HG03558 (cell line): ENCODE data around the gene GRIK4.
A peak's percentile ranks its signal among the peaks of the same experiment; 100 is the strongest.

ENCODE experiments used
- ATAC-seq: cut with Tn5 transposase; IDR thresholded peaks from one replicate; pipeline ENCODE4 v1.9.1; 2021; ENCODE audit warnings: moderate number of reproducible peaks; ENCODE audit not compliant: unreplicated experiment; ENCODE audit errors: extremely low read depth

Gene GRIK4

GRCh38 chr11:120629407-120630080 is 118.0 kb downstream of the GRIK4 start:
- ATAC-seq: no peak

- ATAC-seq: no peak
These were observed 118.6 kb downstream of the GRIK4 start for GRCh38 chr11:120630122-120630521.

- ATAC-seq: no peak
These were observed 121.0 kb downstream of the GRIK4 start for GRCh38 chr11:120632579-120632978.

- ATAC-seq: no peak
These were observed 122.3 kb downstream of the GRIK4 start for GRCh38 chr11:120633616-120634393.

DNA sequence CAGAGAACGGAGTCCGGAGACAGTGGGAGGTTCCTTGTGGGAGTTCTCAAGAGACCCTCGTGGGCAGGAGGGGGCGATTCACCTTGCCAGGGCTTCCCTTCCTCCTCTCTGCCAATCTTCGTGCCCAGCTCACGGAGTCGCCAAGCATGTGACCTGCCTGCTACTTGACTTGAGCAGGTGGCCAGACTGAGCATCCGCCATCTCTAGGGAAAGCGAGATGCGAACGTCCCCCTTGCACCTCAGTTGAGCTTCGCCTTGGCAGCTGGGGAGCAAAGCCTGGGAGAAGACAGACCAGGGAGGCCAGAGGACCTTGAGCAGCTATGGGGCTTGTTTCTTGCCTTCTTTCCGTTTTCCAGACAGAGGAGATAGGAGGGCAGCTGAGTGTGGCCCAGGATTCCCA is 123.2 kb downstream of the GRIK4 start:
- ATAC-seq: no peak

DNA sequence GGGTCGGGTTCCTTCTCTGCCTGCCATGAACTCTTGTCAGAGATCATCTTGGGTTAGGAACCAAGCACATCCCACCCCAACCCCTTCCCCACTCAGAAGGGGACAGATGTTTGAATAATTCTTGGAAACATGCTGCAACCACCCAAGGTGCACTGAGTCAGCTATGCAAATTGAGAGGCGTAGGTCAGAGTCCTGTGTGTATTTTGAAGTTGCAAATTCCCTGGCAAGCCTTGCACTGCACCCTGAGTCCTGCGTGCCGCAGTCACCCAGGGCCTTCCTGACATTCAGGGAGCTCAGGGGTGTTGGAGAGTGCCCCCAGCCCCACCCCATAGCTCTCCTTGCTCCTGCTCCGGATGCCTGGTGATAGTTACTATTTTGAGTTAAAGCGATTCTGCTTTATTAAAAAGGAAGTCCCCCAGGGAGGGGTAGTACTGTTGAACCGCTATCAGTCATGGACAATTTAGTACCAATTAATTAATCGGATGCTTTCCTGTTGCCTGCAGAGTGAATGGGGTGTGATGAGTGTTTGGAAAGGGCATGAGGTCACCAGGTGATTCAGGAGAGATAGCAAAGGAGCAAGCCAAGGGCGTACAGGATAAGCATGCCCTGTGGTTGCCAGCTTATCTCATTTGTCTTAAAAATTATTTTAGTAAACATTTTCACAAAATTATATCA is 123.7 kb downstream of the GRIK4 start:
- ATAC-seq: no peak

DNA sequence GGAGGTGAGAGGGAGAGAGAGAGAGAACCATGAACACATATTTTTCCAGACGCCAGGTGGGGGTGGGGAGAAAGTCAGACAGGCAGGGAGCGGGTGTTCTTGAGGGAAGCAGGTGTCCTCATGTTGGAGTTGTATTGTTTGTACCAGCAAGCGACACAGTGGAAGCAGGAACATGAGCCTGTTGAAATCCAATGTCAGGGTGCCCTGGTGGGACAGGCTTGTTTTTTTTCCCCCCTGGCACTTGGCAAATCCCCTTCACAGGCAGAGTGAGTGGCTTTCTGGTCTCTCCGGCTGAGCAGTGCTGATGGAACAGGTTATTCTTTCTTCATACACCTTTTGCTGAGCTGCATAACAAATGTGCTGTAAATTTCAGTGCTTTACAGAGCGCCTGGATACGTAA is 125.6 kb downstream of the GRIK4 start:
- no peak for ATAC-seq

DNA sequence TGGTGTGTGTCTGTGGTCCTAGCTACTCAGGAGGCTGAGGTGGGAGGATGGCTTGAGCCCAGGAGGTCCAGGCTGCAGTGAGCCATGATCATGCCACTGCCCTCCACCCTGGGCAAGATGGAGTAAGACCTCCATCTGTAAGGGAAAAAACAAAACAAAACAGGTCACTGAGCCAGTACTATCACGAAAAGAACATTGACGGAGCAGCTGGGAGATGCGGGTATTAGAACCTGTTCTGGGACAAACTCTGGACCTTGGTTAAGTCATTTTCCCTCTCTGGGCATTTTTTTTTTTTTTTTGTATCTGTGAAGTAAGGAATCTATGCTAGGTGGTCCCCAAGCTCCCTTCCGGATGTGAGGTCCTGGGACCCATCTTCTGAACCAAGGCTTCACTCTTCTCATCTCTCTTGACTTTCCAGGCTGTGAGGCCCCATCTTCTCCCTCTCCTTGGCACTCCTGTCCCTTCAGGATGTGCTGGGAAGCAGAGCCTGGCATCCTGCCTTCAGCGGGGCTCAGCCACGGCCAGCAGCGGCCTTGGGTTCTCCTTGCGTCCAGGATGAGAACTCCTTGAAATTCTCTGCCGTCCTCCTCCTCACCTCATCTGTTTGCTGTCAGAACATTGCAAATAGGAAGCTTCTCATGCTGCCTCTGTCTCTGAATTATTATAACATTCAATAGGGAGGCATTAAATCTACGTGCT is 130.8 kb downstream of the GRIK4 start:
- ATAC-seq: no peak

DNA sequence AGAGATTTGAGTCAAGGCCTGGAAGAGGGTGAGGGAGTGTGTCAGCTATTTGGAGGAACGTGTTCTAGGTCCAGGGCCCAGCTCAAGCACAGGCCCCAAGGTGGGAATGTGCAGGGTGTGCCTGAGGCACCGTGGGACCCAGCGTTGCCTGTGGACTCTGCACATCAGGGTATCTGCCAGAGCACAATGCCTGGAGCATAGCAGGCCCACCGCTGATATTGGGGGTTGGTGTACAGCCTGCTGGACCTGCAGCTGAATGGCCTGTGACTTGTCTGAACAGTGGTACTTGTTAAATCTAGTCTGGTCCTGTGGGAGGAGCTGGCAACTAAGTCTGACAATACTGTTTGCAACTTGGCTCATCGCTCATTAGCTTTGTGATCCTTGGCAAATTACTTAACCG is 131.7 kb downstream of the GRIK4 start:
- no peak for ATAC-seq

DNA sequence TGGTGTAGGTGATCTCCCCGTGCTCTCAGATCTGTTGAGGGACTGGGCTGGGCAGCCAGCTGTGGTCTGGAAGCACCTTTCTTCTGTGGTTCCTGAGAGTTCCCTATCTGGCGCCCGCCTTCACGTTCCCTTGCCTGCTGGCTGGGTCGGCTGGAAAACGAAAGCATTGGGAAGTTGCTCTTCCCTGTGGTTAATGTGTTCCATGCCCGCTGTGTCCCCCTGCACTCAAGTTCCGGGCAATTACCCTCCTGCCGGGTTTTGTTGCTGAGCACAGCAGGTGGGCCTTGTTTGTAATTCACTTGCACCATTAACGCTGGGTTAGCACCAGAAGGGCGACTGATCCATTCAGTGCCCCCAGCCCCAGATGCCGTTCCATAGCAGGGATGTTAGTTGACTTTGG is 134.1 kb downstream of the GRIK4 start:
- ATAC-seq: no peak

DNA sequence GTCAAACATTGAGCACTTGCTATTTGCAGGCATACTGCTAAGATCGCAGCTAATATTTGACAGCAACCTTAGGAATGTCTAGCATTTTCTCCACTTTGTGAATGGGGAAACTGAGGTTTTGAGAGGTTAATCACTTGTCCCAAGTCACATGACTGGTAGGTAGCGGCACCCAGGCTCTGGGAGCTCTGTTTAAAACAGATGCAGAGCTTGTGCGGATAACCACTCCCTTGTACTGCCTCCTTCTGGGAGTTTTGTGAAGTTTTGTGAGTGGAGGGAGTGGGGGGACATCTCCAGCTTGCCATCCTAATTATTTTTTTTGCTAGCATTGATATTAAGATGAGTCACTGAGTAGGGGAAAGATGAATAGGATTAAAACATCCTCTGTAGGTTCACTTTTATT is 134.7 kb downstream of the GRIK4 start:
- no peak for ATAC-seq

DNA sequence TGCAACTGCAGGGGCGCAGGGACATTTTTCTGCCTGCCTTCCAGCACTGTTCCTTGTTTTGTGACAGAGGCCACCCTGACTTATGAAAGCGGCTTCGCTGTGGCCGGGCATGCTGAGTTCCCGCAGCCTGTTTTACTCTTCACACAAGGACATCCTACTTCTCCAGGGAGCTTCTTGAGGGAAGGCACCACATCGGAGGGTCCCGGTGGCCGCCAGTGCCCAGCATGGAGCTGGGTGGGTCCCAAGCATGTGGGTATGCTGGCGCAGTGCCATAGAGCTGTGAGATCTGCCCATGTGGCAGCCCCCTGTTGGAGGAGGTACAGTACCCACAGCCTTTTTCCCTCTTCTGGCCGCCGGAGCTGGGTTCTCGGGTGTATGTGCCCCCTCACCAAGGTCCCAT is 136.1 kb downstream of the GRIK4 start:
- no peak for ATAC-seq

GRCh38 chr11:120648771-120649170 is 137.2 kb downstream of the GRIK4 start:
- no peak for ATAC-seq

DNA sequence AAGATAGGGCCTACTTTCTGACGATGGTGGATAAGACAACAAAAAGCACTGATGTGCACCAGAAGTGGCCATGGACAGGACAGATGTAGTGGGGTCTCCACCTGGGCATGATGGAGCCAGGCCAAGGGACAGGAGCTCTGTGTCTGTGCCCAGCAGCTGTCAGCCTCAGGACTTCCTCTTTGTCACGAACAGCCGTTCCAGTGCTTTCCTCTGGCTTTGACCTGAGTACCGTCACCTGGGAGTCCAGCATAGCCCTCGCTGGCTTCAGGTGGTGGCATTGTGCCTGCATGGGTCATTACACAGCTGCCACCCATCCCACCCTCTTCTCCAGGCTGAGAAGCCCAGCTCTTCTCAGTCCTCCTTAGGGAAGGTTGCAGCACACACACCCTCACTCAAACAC is 137.8 kb downstream of the GRIK4 start:
- no peak for ATAC-seq

- no peak for ATAC-seq
These were observed 139.8 kb downstream of the GRIK4 start for GRCh38 chr11:120651396-120651795.

DNA sequence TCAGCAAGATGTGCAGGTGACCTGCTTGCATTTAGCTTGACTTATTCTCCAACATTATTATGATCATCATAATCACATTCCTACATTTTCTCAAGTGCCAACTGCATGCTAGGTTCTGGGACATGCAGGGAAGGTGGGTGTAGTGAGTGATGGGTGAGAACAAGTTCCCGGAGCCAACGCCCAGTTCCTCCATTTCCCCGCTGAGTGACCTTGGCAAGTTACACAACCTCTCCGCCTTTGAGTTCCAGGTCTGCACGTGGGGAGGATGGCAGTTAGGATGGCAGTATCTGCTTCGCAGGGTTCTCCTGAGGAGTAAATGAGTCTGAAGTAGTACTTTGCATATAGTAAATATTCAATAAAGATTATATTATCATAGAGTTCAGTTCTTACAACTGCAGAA is 140.3 kb downstream of the GRIK4 start:
- no peak for ATAC-seq

- no peak for ATAC-seq
These were observed 141.3 kb downstream of the GRIK4 start for GRCh38 chr11:120652705-120653335.

DNA sequence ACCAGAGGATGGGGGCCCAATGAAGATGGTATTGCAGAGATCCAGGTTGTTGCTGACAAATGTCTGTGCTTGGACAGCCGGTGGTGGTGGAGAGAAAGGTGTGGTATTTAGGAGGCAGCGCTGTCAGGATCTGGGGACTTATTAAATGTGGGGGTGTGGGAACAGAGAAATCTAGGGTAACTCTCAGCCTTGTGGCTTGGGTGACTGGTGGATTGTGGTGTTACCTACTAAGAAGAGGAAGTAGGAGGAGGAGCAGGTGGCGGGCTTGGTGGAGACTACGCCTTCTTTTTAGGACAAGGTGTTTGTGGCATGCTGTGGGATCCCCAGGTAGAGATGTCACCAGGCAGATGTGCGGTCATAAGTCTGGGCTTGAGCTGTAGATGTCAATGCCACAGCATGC is 144.0 kb downstream of the GRIK4 start:
- no peak for ATAC-seq

DNA sequence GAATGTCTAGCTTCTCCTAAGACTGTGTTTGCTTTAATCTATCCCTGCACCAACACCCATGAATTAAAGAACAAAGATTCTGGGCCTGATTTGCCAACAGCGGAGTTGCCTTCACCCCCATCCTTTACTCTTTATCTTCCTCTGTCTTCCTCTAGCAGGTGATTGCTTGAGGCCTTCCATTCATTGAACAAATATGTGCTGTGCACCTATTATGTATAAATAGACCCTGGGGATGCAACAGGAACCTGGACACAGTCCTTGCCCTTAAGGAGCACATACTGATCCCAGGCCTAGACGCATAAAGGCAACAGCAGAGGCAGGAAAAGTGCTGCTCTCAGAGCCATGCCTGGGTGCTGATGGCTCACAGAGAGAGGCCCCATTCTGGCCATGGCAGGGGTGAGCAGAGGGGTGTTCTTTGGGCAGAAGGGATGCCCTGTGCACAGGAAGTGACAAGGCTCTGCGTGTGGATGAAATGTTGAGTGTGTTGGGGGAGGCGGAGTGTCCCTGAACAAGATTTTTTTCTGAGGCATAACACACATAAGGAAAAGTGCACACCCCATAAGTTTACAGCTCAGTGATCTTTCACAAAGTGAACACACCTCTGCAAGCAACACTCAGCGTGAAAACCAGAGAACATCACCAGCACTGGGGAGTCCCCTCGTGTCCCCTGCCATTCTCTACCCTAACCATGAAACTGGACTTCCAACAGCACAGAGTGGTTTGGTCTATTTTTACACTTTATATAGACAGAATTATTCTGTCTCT is 145.9 kb downstream of the GRIK4 start:
- ATAC-seq: peak; percentile 48

DNA sequence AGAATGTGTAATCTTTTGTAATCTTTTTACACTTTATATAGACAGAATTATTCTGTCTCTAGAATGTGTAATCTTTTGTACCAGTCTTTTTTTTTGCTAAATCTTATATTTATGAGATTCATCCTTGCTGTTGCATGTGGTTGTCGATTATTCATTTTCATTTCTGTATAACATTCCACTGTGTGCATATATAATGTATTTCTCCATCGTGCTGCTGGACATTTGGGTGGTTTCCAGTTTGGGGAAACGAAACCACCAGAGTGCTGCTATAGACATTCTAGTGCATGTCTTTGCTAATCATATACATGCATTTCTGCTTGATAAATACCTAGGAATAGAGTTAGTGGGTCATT is 146.5 kb downstream of the GRIK4 start:
- peak; percentile 31 for ATAC-seq
